PC-9 (cell line): ENCODE results near the gene INHBE. TPM values are rescaled to one million over a fixed set of nuclear protein-coding genes. Genes with fewer than 3 reads are reported as not detected.

Experiments
- BruUV-seq: library from RNA; stranded (reverse); fragments of 400-500 nt; replicated peaks from 2 replicates; lab custom pipeline; 2021; lab: Mats Ljungman, UMichigan
- CTCF ChIA-PET: fragments of 300-600 bp; sonication (Branson Sonifier 250); formaldehyde crosslinking; loops from one replicate; lab custom pipeline; 2022; ENCODE audit warnings: antibody characterized with exemption; lab: Charles Lee
- POLR2A ChIA-PET: fragments of 300-600 bp; sonication (Branson Sonifier 250); formaldehyde crosslinking; loops from one replicate; lab custom pipeline; 2022; ENCODE audit warnings: antibody characterized with exemption; ENCODE audit not compliant: unreplicated experiment; lab: Charles Lee
- DNase-seq, 2 experiments: peaks; one replicate each; pipeline versions ENCODE4 v3.0.0 to v3.0.0-alpha.2; 2015 to 2022; ENCODE audit warnings: mixed read lengths in 1 of 2
- H2AFZ ChIP-seq: fragments of 200-600 bp; sonication (generic); 2 replicates; pipeline ENCODE4 v1.8.1; 2017; ENCODE audit warnings: antibody characterized with exemption
- H3F3A ChIP-seq: fragments of 200-600 bp; sonication (generic); 2 replicates; pipeline ENCODE4 v1.8.1; 2017; ENCODE audit warnings: antibody characterized with exemption, mild to moderate bottlenecking, low read depth; ENCODE audit not compliant: insufficient read depth
- H3K27ac ChIP-seq: fragments of 200-600 bp; sonication (generic); 2 replicates; pipeline ENCODE4 v1.6.1; 2016; ENCODE audit warnings: mixed run types
- H3K27me3 ChIP-seq: fragments of 200-600 bp; sonication (generic); 2 replicates; pipeline ENCODE4 v1.6.1; 2016; ENCODE audit warnings: low read depth, mixed run types; ENCODE audit not compliant: insufficient read depth
- H3K36me3 ChIP-seq: fragments of 200-600 bp; sonication (generic); 2 replicates; pipeline ENCODE4 v1.6.1; 2016; ENCODE audit warnings: low read depth, mixed run types
- H3K4me1 ChIP-seq: fragments of 200-600 bp; sonication (generic); replicated peaks from 2 replicates; pipeline ENCODE4 v1.6.1; 2016; ENCODE audit warnings: mixed run types; ENCODE audit not compliant: insufficient read depth
- H3K4me2 ChIP-seq: fragments of 200-600 bp; sonication (generic); 2 replicates; pipeline ENCODE4 v1.6.1; 2017; ENCODE audit warnings: mixed run types
- H3K4me3 ChIP-seq: fragments of 200-600 bp; sonication (generic); 2 replicates; pipeline ENCODE4 v1.6.1; 2016; ENCODE audit warnings: mixed run types
- H3K79me2 ChIP-seq: fragments of 200-600 bp; sonication (generic); 2 replicates; pipeline ENCODE4 v1.6.1; 2017; ENCODE audit warnings: low read depth, mixed run types
- H3K9me2 ChIP-seq: fragments of 200-600 bp; sonication (generic); 2 replicates; pipeline ENCODE4 v1.8.1; 2017; ENCODE audit warnings: mild to moderate bottlenecking; ENCODE audit not compliant: insufficient read depth
- H3K9me3 ChIP-seq: fragments of 200-600 bp; sonication (generic); 2 replicates; pipeline ENCODE4 v1.8.1; 2016; ENCODE audit warnings: low read depth; ENCODE audit not compliant: insufficient read depth
- H4K20me1 ChIP-seq: fragments of 200-600 bp; sonication (generic); 2 replicates; pipeline ENCODE4 v1.8.1; 2017; ENCODE audit not compliant: insufficient read depth
- CTCF ChIP-seq: fragments of 200-600 bp; sonication (generic); conservative IDR thresholded peaks from 2 replicates; pipeline ENCODE4 v1.6.1; 2017; ENCODE audit warnings: mixed run types, antibody characterized with exemption, mild to moderate bottlenecking, moderate library complexity
- EZH2 ChIP-seq: fragments of 200-600 bp; sonication (generic); IDR thresholded peaks from 2 replicates; pipeline ENCODE4 v1.8.0; 2017; ENCODE audit warnings: antibody characterized with exemption, low read depth
- intact Hi-C: fragments of 100-400 bp; cut with micrococcal nuclease; formaldehyde crosslinking; loops from one replicate; pipeline ENCODE4 v1.10.0; 2022; ENCODE audit not compliant: unreplicated experiment
- total RNA-seq: library from RNA; stranded (reverse); gene quantifications from 2 replicates; pipeline ENCODE4 v1.2.3, GENCODE V29; 2021

Gene INHBE
- total RNA-seq, 1 experiment from 2014 or later = 0.90 TPM

DNA sequence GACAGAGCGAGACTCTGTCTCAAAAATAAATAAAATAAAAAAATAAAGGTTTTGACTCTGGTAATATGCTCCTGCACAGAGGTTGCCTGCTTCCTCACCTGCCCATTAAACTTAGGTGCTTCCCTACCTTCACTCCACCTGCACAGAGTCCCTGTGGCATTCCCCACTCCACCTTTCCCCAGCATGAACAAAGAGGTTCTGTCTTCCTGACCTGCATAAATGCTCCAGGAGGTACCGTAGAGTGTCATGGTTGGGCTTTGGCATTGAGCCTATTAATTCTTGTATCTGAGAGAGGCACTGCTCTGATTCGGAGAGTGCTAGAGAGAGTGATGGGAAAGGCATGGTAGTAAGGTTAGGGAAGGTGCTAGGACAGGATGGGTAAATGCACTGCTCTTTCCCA, 18.3 kb downstream of the INHBE start:
- no peak overlapping the region for H3K4me2 ChIP-seq
- no peak overlapping the region for H3K4me3 ChIP-seq
- POLR2A ChIA-PET = no interaction called here
- H3K4me1 ChIP-seq = no peaks in the 10 kb centered on the region
- peaks cover 71% of the 10 kb centered on the region for H3K27me3 ChIP-seq
- no TSS peak for BruUV-seq
- no peaks in the 10 kb centered on the region for H3K79me2 ChIP-seq
- intact Hi-C loops = no loop called here
- H2AFZ ChIP-seq = no peak overlapping the region
- TF ChIP-seq EZH2 = no peak
- TF ChIP-seq CTCF = no peak
- H3K27ac ChIP-seq = no peak overlapping the region
- H3K36me3 ChIP-seq = no peaks in the 10 kb centered on the region
- no peaks in the 10 kb centered on the region for H3K9me3 ChIP-seq
- H3K9me2 ChIP-seq = no peaks in the 10 kb centered on the region
- DNase-seq = no peak
- no peaks in the 10 kb centered on the region for H3F3A ChIP-seq
- CTCF ChIA-PET = no interaction called here
- H4K20me1 ChIP-seq = no peaks in the 10 kb centered on the region

DNA sequence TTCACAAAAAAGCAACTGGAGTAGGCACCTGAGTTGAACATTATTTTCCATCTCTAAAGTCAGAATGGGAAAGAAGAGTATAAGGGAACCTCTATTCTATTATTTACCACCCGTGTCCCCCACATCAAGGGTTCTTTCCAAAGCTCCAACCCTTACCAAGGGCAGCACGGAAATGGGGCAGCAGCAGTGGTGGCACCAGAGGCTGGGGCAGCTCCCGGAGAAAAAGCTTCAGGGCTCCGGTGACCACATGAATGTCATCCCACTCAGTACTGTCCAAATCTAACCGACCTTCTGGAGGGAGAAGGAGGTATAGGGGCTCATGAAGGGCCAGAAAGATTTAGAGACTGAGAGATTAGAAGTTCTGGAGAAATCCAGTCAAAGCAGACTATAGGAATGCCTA, 18.8 kb downstream of the INHBE start:
- no peak overlapping the region for H3K4me3 ChIP-seq
- TF ChIP-seq CTCF = no peak
- TF ChIP-seq EZH2 = no peak
- H3K36me3 ChIP-seq = no peaks in the 10 kb centered on the region
- POLR2A ChIA-PET = no interaction called here
- CTCF ChIA-PET = no interaction called here
- no peak for DNase-seq
- no peaks in the 10 kb centered on the region for H3K4me1 ChIP-seq
- no peak overlapping the region for H3K4me2 ChIP-seq
- H2AFZ ChIP-seq = no peak overlapping the region
- no peaks in the 10 kb centered on the region for H3K9me3 ChIP-seq
- peaks cover 71% of the 10 kb centered on the region for H3K27me3 ChIP-seq
- no peaks in the 10 kb centered on the region for H3K9me2 ChIP-seq
- no peaks in the 10 kb centered on the region for H3F3A ChIP-seq
- intact Hi-C loops = no loop called here
- no peaks in the 10 kb centered on the region for H4K20me1 ChIP-seq
- BruUV-seq = no TSS peak
- H3K27ac ChIP-seq = no peak overlapping the region
- no peaks in the 10 kb centered on the region for H3K79me2 ChIP-seq

- Histone ChIP-seq H3K9me3 (no peaks in the 10 kb centered on the region), H3F3A (no peaks in the 10 kb centered on the region), H3K9me2 (no peaks in the 10 kb centered on the region), H3K79me2 (no peaks in the 10 kb centered on the region), H4K20me1 (no peaks in the 10 kb centered on the region), H3K27me3 (peaks cover 66% of the 10 kb centered on the region), H3K4me3 (no peak overlapping the region), H3K4me1 (no peaks in the 10 kb centered on the region), H2AFZ (no peak overlapping the region), H3K27ac (no peak overlapping the region), H3K36me3 (no peaks in the 10 kb centered on the region), H3K4me2 (no peak overlapping the region)
- no TSS peak for BruUV-seq
- no peak for TF ChIP-seq EZH2
- no peak for TF ChIP-seq CTCF
- DNase-seq = no peak
- POLR2A ChIA-PET = interaction anchor here (0.7 kb wide), 1 partner anchor 329 kb away, joined by 3 read pairs; no protein-coding TSS in a partner anchor
- CTCF ChIA-PET = no interaction called here
- intact Hi-C loops = no loop called here
These were observed 19.3 kb downstream of the INHBE start for GRCh38 chr12:57474430-57474829.
